ENCODE data around the gene NEXN.

DNA sequence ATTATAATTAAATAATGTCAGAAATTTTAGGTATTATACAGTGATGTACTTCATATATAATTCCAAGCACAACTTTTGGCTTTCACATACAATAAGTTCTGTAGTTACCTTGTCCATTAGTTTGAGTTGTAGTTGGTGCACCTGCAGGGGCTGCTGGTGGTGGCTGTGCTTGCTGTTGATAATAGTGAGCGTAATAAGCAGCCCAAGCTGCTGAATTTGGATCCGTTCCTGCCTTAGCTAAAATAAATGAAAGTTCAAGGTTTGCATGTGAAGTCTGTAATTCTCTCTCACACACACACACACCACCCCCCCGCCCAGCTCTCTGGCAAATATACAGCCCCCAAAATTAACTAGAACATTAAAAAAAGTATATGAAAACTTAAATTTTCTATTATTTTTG is 68.0 kb downstream of the NEXN start:
- TF ChIP-seq, protein P1, sequence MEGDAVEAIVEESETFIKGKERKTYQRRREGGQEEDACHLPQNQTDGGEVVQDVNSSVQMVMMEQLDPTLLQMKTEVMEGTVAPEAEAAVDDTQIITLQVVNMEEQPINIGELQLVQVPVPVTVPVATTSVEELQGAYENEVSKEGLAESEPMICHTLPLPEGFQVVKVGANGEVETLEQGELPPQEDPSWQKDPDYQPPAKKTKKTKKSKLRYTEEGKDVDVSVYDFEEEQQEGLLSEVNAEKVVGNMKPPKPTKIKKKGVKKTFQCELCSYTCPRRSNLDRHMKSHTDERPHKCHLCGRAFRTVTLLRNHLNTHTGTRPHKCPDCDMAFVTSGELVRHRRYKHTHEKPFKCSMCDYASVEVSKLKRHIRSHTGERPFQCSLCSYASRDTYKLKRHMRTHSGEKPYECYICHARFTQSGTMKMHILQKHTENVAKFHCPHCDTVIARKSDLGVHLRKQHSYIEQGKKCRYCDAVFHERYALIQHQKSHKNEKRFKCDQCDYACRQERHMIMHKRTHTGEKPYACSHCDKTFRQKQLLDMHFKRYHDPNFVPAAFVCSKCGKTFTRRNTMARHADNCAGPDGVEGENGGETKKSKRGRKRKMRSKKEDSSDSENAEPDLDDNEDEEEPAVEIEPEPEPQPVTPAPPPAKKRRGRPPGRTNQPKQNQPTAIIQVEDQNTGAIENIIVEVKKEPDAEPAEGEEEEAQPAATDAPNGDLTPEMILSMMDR (IDR thresholded peaks at IDR 0.05) = no peak
- TF ChIP-seq POLR2A (IDR thresholded peaks at IDR 0.05) = no peak
